ENCODE results near the gene CRISPLD2. TPM values are rescaled to one million over a fixed set of nuclear protein-coding genes. Genes with fewer than 3 reads are reported as not detected.

CRISPLD2 gene
- total RNA-seq, 1 experiment from 2014 or later, result 9.4 TPM

GRCh38 chr16:84909476-84910085 is 89.8 kb downstream of the CRISPLD2 start (continued):
- no peak for TF ChIP-seq USF1 (CRISPR knock-in tag; IDR thresholded peaks at IDR 0.05)
- TF ChIP-seq FOXJ3 (CRISPR knock-in tag; IDR thresholded peaks at IDR 0.05; ENCODE audit: borderline replicate concordance), result no peak
- TF ChIP-seq, protein P1, sequence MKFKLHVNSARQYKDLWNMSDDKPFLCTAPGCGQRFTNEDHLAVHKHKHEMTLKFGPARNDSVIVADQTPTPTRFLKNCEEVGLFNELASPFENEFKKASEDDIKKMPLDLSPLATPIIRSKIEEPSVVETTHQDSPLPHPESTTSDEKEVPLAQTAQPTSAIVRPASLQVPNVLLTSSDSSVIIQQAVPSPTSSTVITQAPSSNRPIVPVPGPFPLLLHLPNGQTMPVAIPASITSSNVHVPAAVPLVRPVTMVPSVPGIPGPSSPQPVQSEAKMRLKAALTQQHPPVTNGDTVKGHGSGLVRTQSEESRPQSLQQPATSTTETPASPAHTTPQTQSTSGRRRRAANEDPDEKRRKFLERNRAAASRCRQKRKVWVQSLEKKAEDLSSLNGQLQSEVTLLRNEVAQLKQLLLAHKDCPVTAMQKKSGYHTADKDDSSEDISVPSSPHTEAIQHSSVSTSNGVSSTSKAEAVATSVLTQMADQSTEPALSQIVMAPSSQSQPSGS (CRISPR knock-in tag; IDR thresholded peaks at IDR 0.05; ENCODE audit: borderline replicate concordance, low read depth), result no peak

GRCh38 chr16:84911486-84912216 is 91.9 kb downstream of the CRISPLD2 start:
- TF ChIP-seq FOXJ3 (CRISPR knock-in tag; IDR thresholded peaks at IDR 0.05; ENCODE audit: borderline replicate concordance) (no peak), FOXK1 (CRISPR knock-in tag; IDR thresholded peaks at IDR 0.05) (no peak), ZNF219 (CRISPR knock-in tag; IDR thresholded peaks at IDR 0.05; ENCODE audit: borderline replicate concordance) (no peak), IRF1 (CRISPR knock-in tag; IDR thresholded peaks at IDR 0.05) (no peak)
- TF ChIP-seq, protein P2, sequence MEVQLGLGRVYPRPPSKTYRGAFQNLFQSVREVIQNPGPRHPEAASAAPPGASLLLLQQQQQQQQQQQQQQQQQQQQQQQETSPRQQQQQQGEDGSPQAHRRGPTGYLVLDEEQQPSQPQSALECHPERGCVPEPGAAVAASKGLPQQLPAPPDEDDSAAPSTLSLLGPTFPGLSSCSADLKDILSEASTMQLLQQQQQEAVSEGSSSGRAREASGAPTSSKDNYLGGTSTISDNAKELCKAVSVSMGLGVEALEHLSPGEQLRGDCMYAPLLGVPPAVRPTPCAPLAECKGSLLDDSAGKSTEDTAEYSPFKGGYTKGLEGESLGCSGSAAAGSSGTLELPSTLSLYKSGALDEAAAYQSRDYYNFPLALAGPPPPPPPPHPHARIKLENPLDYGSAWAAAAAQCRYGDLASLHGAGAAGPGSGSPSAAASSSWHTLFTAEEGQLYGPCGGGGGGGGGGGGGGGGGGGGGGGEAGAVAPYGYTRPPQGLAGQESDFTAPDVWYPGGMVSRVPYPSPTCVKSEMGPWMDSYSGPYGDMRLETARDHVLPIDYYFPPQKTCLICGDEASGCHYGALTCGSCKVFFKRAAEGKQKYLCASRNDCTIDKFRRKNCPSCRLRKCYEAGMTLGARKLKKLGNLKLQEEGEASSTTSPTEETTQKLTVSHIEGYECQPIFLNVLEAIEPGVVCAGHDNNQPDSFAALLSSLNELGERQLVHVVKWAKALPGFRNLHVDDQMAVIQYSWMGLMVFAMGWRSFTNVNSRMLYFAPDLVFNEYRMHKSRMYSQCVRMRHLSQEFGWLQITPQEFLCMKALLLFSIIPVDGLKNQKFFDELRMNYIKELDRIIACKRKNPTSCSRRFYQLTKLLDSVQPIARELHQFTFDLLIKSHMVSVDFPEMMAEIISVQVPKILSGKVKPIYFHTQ (CRISPR knock-in tag; IDR thresholded peaks at IDR 0.05), result no peak
- TF ChIP-seq, protein P3, sequence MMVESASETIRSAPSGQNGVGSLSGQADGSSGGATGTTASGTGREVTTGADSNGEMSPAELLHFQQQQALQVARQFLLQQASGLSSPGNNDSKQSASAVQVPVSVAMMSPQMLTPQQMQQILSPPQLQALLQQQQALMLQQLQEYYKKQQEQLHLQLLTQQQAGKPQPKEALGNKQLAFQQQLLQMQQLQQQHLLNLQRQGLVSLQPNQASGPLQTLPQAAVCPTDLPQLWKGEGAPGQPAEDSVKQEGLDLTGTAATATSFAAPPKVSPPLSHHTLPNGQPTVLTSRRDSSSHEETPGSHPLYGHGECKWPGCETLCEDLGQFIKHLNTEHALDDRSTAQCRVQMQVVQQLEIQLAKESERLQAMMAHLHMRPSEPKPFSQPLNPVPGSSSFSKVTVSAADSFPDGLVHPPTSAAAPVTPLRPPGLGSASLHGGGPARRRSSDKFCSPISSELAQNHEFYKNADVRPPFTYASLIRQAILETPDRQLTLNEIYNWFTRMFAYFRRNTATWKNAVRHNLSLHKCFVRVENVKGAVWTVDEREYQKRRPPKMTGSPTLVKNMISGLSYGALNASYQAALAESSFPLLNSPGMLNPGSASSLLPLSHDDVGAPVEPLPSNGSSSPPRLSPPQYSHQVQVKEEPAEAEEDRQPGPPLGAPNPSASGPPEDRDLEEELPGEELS (CRISPR knock-in tag; IDR thresholded peaks at IDR 0.05), result no peak
- TF ChIP-seq, protein P4, sequence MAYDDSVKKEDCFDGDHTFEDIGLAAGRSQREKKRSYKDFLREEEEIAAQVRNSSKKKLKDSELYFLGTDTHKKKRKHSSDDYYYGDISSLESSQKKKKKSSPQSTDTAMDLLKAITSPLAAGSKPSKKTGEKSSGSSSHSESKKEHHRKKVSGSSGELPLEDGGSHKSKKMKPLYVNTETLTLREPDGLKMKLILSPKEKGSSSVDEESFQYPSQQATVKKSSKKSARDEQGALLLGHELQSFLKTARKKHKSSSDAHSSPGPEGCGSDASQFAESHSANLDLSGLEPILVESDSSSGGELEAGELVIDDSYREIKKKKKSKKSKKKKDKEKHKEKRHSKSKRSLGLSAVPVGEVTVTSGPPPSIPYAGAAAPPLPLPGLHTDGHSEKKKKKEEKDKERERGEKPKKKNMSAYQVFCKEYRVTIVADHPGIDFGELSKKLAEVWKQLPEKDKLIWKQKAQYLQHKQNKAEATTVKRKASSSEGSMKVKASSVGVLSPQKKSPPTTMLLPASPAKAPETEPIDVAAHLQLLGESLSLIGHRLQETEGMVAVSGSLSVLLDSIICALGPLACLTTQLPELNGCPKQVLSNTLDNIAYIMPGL (CRISPR knock-in tag; IDR thresholded peaks at IDR 0.05), result no peak
- TF ChIP-seq, protein P5, sequence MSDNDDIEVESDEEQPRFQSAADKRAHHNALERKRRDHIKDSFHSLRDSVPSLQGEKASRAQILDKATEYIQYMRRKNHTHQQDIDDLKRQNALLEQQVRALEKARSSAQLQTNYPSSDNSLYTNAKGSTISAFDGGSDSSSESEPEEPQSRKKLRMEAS (CRISPR knock-in tag; IDR thresholded peaks at IDR 0.05), result no peak
- ChIA-PET CTCF (interaction anchor here (0.6 to 0.8 kb wide), 3 partner anchors 13 to 191 kb away, joined by 3 to 4 read pairs (median 4); no protein-coding TSS in a partner anchor), POLR2A (no interaction called here)
- no peaks in the 10 kb centered on the region for H3K4me1 Mint-ChIP-seq
- H3K36me3 Mint-ChIP-seq, result no peaks in the 10 kb centered on the region
- no peak overlapping the region for H3K27ac Mint-ChIP-seq
- DNase-seq (ENCODE audit: low spot score) (no peak), ATAC-seq (no peak)
- H3K27me3 Mint-ChIP-seq (ENCODE audit: low read depth), result no peaks in the 10 kb centered on the region
- no peaks in the 10 kb centered on the region for H3K9me3 Mint-ChIP-seq
- no peak overlapping the region for H3K4me3 Mint-ChIP-seq

Data from WTC11 (cell line).